ENCODE measurements around the gene DNAJC5G.

Gene DNAJC5G, protein sequence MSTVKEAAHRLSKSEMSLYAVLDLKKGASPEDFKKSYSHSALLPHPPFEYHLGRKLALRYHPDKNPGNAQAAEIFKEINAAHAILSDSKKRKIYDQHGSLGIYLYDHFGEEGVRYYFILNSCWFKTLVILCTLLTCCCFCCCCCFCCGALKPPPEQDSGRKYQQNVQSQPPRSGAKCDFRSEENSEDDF

DNA sequence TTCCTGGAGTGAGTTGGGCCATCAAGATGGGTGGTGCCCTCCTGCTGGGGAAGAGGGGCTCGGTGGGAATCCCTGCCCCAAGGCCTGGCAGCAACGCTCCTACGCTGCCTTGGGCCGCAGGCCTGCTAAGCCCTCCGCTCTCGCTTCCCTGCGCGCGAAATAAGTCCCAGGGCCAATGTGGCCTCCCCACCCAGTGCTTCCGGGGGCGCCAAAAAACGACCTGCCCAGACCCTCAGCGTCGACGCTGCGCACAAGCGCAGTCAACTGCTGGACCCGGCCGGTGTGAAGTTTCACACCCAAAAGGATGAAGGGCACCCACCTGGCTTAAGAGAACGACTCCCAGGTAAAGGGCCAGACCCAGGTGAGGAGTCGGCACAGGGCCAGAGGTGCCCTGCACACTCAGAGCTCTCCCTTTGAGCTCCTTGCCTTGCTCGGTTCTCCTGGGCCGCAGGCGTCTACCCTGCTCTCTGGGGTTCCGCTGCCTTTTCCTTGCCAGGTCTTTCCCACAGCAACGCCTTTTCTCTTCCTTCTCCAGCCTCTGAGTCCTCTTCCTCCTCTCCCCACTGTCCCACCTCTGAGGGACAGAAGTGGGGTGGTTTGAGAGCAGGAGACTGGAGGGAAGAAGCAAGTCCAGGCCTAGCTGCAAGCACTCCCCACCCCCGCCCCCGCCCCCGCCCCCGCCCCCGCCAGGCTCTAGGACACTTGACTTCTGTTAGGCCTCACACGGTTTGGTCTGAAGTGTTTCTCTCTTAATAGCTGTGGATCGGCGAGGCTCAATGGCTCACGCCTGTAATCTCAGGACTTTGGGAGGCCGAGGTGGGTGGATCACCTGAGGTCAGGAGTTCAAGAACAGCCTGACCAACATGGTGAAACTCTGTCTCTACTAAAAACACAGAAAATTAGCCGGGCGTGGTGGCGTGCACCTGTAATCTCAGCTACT, at the start of gene DNAJC5G:
DNAJC5G (plus strand) TSS at position 223 of the 940 bp plus-strand sequence. CDS start 1,296 bp downstream, outside the sequence.
- no peak for DNase-seq (ENCODE audit: low read depth)
- H3K4me3 ChIP-seq (ENCODE audit: low read depth, low read length) = no peak within 1 kb of the TSS
- TF ChIP-seq, protein P1, sequence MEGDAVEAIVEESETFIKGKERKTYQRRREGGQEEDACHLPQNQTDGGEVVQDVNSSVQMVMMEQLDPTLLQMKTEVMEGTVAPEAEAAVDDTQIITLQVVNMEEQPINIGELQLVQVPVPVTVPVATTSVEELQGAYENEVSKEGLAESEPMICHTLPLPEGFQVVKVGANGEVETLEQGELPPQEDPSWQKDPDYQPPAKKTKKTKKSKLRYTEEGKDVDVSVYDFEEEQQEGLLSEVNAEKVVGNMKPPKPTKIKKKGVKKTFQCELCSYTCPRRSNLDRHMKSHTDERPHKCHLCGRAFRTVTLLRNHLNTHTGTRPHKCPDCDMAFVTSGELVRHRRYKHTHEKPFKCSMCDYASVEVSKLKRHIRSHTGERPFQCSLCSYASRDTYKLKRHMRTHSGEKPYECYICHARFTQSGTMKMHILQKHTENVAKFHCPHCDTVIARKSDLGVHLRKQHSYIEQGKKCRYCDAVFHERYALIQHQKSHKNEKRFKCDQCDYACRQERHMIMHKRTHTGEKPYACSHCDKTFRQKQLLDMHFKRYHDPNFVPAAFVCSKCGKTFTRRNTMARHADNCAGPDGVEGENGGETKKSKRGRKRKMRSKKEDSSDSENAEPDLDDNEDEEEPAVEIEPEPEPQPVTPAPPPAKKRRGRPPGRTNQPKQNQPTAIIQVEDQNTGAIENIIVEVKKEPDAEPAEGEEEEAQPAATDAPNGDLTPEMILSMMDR (conservative IDR thresholded peaks at IDR 0.05; ENCODE audit: low read depth, low read length) = no peak

DNA sequence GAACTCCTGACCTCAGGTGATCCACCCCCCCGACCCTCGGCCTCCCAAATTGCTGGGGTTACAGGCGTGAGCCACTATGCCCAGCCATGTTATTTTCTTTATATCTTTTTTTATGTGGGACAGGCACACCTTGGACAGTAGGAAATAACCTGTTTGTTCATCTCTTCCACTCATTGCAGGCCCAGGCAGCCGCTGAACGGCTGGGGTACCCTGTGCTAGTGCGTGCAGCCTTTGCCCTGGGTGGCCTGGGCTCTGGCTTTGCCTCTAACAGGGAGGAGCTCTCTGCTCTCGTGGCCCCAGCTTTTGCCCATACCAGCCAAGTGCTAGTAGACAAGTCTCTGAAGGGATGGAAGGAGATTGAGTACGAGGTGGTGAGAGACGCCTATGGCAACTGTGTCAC, 49.7 kb upstream of the DNAJC5G start:
- no peak overlapping the region for H3K4me3 ChIP-seq (ENCODE audit: low read depth, low read length)
- no peak for DNase-seq (ENCODE audit: low read depth)
- TF ChIP-seq, protein P1 (conservative IDR thresholded peaks at IDR 0.05; ENCODE audit: low read depth, low read length) = no peak

DNA sequence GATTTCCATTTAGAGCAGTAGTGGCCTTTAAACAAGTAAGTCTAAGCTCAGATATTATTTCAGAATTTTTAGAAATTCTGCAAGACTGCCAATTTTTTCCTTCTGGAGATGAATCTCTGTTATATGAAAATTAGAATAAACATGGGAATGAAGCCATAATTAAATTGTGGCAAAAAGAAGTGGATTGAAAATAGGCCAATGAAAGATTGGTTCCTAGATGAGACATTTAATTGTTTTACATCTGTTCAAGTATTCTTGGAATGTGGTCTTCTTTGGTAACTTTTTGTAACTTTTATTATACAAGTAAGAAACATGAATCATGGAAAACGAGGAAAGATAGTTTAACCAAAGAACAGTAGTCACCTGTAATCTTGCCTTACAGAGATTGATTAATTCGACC, 47.7 kb upstream of the DNAJC5G start:
- H3K4me3 ChIP-seq (ENCODE audit: low read depth, low read length) = no peak overlapping the region
- DNase-seq (ENCODE audit: low read depth) = no peak
- TF ChIP-seq, protein P1 (conservative IDR thresholded peaks at IDR 0.05; ENCODE audit: low read depth, low read length) = no peak

DNA sequence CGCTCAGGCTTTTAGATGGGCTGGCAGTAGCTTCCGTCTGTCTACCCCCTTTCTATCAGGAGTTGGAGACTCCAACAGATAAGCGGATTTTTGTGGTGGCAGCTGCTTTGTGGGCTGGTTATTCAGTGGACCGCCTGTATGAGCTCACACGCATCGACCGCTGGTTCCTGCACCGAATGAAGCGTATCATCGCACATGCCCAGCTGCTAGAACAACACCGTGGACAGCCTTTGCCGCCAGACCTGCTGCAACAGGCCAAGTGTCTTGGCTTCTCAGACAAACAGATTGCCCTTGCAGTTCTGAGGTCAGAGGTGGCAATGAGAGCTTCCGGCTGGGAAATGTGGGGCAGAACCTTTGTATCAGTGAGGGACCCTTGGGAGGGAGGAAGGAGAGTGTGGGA, 43.3 kb upstream of the DNAJC5G start:
- H3K4me3 ChIP-seq (ENCODE audit: low read depth, low read length) = no peak overlapping the region
- DNase-seq (ENCODE audit: low read depth) = no peak
- TF ChIP-seq, protein P1 (conservative IDR thresholded peaks at IDR 0.05; ENCODE audit: low read depth, low read length) = no peak

DNA sequence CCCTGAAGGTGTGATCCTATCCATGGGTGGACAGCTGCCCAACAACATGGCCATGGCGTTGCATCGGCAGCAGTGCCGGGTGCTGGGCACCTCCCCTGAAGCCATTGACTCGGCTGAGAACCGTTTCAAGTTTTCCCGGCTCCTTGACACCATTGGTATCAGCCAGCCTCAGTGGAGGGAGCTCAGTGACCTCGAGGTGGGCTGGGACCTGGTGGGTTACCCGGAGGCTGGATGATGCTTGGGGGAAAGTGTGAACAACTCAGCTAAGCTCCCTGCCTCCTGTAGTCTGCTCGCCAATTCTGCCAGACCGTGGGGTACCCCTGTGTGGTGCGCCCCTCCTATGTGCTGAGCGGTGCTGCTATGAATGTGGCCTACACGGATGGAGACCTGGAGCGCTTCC, 41.9 kb upstream of the DNAJC5G start:
- TF ChIP-seq, protein P1 (conservative IDR thresholded peaks at IDR 0.05; ENCODE audit: low read depth, low read length) = no peak
- H3K4me3 ChIP-seq (ENCODE audit: low read depth, low read length) = no peak overlapping the region
- DNase-seq (ENCODE audit: low read depth) = no peak

DNA sequence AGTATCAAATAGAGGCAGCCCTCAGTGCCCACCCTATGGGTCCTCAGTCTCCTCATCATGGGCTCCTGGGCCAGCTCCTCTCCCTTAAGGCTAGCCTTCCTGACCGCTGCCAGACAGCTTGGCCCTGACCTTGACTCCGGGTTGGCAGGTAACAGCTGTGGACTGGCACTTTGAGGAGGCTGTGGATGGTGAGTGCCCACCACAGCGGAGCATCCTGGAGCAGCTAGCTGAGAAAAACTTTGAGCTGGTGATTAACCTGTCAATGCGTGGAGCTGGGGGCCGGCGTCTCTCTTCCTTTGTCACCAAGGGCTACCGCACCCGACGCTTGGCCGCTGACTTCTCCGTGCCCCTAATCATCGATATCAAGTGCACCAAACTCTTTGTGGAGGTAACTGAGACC, 39.1 kb upstream of the DNAJC5G start:
- TF ChIP-seq, protein P1 (conservative IDR thresholded peaks at IDR 0.05; ENCODE audit: low read depth, low read length) = no peak
- H3K4me3 ChIP-seq (ENCODE audit: low read depth, low read length) = no peak overlapping the region
- no peak for DNase-seq (ENCODE audit: low read depth)
